Upper lobe of left lung (tissue), 6 donors: ENCODE data around the gene TOMM20. TPM values are rescaled to one million over a fixed set of nuclear protein-coding genes. Genes with fewer than 3 reads are reported as not detected.

Source experiments
- ATAC-seq, 2 donors: fragments of 200-7000 bp; cut with Tn5 transposase; one replicate each; pipeline ENCODE4 v1.9.1; 2022; ENCODE audit warnings: mild to moderate bottlenecking in 2 of 2, moderate library complexity in 2 of 2; ENCODE audit not compliant: low FRiP score in 2 of 2
- DNase-seq, 2 donors: peaks; one replicate each; pipeline ENCODE4 v3.0.0-alpha.2; 2019 to 2020
- H3K27ac ChIP-seq, 4 donors: fragments of 200-600 bp; sonication (generic); one replicate each; pipeline ENCODE4 v1.5.1; 2016 to 2019
- H3K27me3 ChIP-seq, 4 donors: fragments of 200-600 bp; sonication (generic); one replicate each; pipeline ENCODE4 v1.5.1; 2017 to 2019
- H3K36me3 ChIP-seq, 4 donors: fragments of 200-600 bp; sonication (generic); one replicate each; pipeline ENCODE4 v1.5.1; 2016 to 2019
- H3K4me1 ChIP-seq, 4 donors: fragments of 200-600 bp; sonication (generic); one replicate each; pipeline ENCODE4 v1.5.1; 2018 to 2019
- H3K4me3 ChIP-seq, 4 donors: fragments of 200-600 bp; sonication (generic); one replicate each; pipeline ENCODE4 v1.5.1; 2017 to 2019; ENCODE audit warnings: mild to moderate bottlenecking in 2 of 4, moderate library complexity in 1 of 4
- H3K9me3 ChIP-seq, 4 donors: fragments of 200-600 bp; sonication (generic); one replicate each; pipeline ENCODE4 v1.5.1; 2018 to 2019
- CTCF ChIP-seq, 6 experiments: fragments of 450-650 bp in 4 of 6; fragments of 200-600 bp in 2 of 6; sonication (generic) in 2 of 6; IDR thresholded peaks; one replicate each; pipeline ENCODE4 v1.5.1; 2016 to 2019; ENCODE audit warnings: antibody characterized with exemption in 6 of 6
- EP300 ChIP-seq, 4 donors: sonication (generic); formaldehyde crosslinking; IDR thresholded peaks; one replicate each; pipeline ENCODE4 v1.5.1; 2017; ENCODE audit warnings: antibody characterized with exemption in 4 of 4, control low read depth in 2 of 4
- POLR2A ChIP-seq, 4 donors: fragments of 450-650 bp; IDR thresholded peaks; one replicate each; pipeline ENCODE4 v1.5.1; 2016 to 2017; ENCODE audit warnings: antibody characterized with exemption in 4 of 4, mild to moderate bottlenecking in 2 of 4
- POLR2AphosphoS5 ChIP-seq, 2 donors: sonication (generic); formaldehyde crosslinking; IDR thresholded peaks; one replicate each; pipeline ENCODE4 v1.5.1; 2017; ENCODE audit warnings: antibody characterized with exemption in 2 of 2
- WGBS, 2 donors: methylation state at CpG; one replicate each; pipeline ENCODE4 v1.1.5; 2017 to 2018; 5-methylcytosine and 5-hydroxymethylcytosine counted together
- total RNA-seq, 6 donors: library from RNA; depleted of rRNA in 4 of 6; stranded (reverse); fragments of >200 nt in 4 of 6; gene quantifications; one replicate each; pipeline versions ENCODE4 v1.1.0 to v1.2.1, GENCODE V29; 2016 to 2021
- donor health status: DM: no; HTN: no; CAD: no; lungs with moderate emphysema.
- donor health status: DM: no; HTN: yes; CAD: no; lungs with severe emphysema.

The TOMM20 gene
- total RNA-seq, 6 donors from 2014 or later, result 37.6 to 124 (median 89.8) TPM

- ATAC-seq, result no peak
- H3K36me3 ChIP-seq, result peaks cover 0 to 52% (median 25%) of the 10 kb centered on the region in 4 donors
- H3K4me3 ChIP-seq, result no peak overlapping the region
- peaks cover 14 to 30% (median 15%) of the 10 kb centered on the region in 4 donors for H3K4me1 ChIP-seq
- H3K9me3 ChIP-seq, result no peaks in the 10 kb centered on the region
- TF ChIP-seq CTCF (IDR thresholded peaks at IDR 0.05), result no peak
- 92 to 98% methylated on average over 4 of the region's 4 CpGs for WGBS, 2 donors
- no peak for DNase-seq
- H3K27ac ChIP-seq, result no peak overlapping the region
- H3K27me3 ChIP-seq, result no peaks in the 10 kb centered on the region
These were observed 28.5 kb upstream of the TOMM20 start for GRCh38 chr1:235157150-235157549.

GRCh38 chr1:235156740-235157139 is 28.1 kb upstream of the TOMM20 start:
- H3K4me1 ChIP-seq, result peaks cover 11 to 28% (median 11%) of the 10 kb centered on the region in 4 donors
- H3K9me3 ChIP-seq, result no peaks in the 10 kb centered on the region
- TF ChIP-seq POLR2AphosphoS5 (IDR thresholded peaks at IDR 0.05) (no peak), POLR2A (IDR thresholded peaks at IDR 0.05) (no peak), CTCF (IDR thresholded peaks at IDR 0.05) (no peak), EP300 (IDR thresholded peaks at IDR 0.05) (no peak)
- ATAC-seq, result no peak
- WGBS, 2 donors, result 84 to 91% methylated on average over 4 of the region's 4 CpGs
- no peak overlapping the region for H3K27ac ChIP-seq
- H3K27me3 ChIP-seq, result no peaks in the 10 kb centered on the region
- H3K36me3 ChIP-seq, result peaks cover 0 to 56% (median 29%) of the 10 kb centered on the region in 4 donors
- H3K4me3 ChIP-seq, result no peak overlapping the region
- DNase-seq, result no peak

GRCh38 chr1:235156265-235156664 is 27.6 kb upstream of the TOMM20 start:
- no peak for DNase-seq
- Histone ChIP-seq H3K4me1 (peaks cover 9 to 25% (median 10%) of the 10 kb centered on the region in 4 donors), H3K27me3 (no peaks in the 10 kb centered on the region), H3K27ac (no peak overlapping the region), H3K9me3 (no peaks in the 10 kb centered on the region), H3K36me3 (peaks cover 0 to 60% (median 31%) of the 10 kb centered on the region in 4 donors), H3K4me3 (no peak overlapping the region)
- 88 to 94% methylated on average over 3 of the region's 3 CpGs for WGBS, 2 donors
- TF ChIP-seq EP300 (IDR thresholded peaks at IDR 0.05) (no peak), POLR2A (IDR thresholded peaks at IDR 0.05) (no peak)
- ATAC-seq, result no peak

GRCh38 chr1:235152235-235152634 is 23.6 kb upstream of the TOMM20 start:
- no peaks in the 10 kb centered on the region for H3K4me1 ChIP-seq
- no peak for TF ChIP-seq CTCF (IDR thresholded peaks at IDR 0.05)
- TF ChIP-seq POLR2A (IDR thresholded peaks at IDR 0.05), result no peak
- TF ChIP-seq POLR2AphosphoS5 (IDR thresholded peaks at IDR 0.05), result no peak
- TF ChIP-seq EP300 (IDR thresholded peaks at IDR 0.05), result no peak
- no peaks in the 10 kb centered on the region for H3K27me3 ChIP-seq
- H3K4me3 ChIP-seq, result no peak overlapping the region
- peaks cover 13 to 87% (median 41%) of the 10 kb centered on the region in 4 donors for H3K36me3 ChIP-seq
- H3K27ac ChIP-seq, result no peak overlapping the region
- ATAC-seq, result no peak
- H3K9me3 ChIP-seq, result no peaks in the 10 kb centered on the region
- DNase-seq, result no peak

GRCh38 chr1:235151033-235151432 is 22.4 kb upstream of the TOMM20 start:
- TF ChIP-seq CTCF (IDR thresholded peaks at IDR 0.05), result no peak
- no peak for TF ChIP-seq POLR2AphosphoS5 (IDR thresholded peaks at IDR 0.05)
- TF ChIP-seq POLR2A (IDR thresholded peaks at IDR 0.05), result no peak
- TF ChIP-seq EP300 (IDR thresholded peaks at IDR 0.05), result no peak
- WGBS, 2 donors, result 86 to 91% methylated on average over 2 of the region's 2 CpGs
- DNase-seq, result no peak
- Histone ChIP-seq H3K4me3 (no peak overlapping the region), H3K36me3 (peaks cover 15 to 87% (median 48%) of the 10 kb centered on the region in 4 donors), H3K27ac (no peak overlapping the region), H3K9me3 (no peaks in the 10 kb centered on the region), H3K4me1 (no peaks in the 10 kb centered on the region), H3K27me3 (no peaks in the 10 kb centered on the region)
- no peak for ATAC-seq
